Measurements from ENCODE around the gene RGS3. TPM values are rescaled to one million over a fixed set of nuclear protein-coding genes. Genes with fewer than 3 reads are reported as not detected.
A peak's percentile ranks its signal among the peaks of the same experiment; 100 is the strongest.

RGS3 gene
- total RNA-seq, 1 donor from 2014 or later, result 36.7 TPM

- Mint-ChIP-seq H3K4me1 (peaks cover 49% of the 10 kb centered on the region), H3K27ac (ENCODE audit: unreplicated experiment) (no peak overlapping the region), H3K9me3 (peaks cover 3% of the 10 kb centered on the region), H3K36me3 (ENCODE audit: low read depth) (no peaks in the 10 kb centered on the region), H3K27me3 (ENCODE audit: low read depth) (no peaks in the 10 kb centered on the region), H3K4me3 (no peak overlapping the region)
- no peak for TF ChIP-seq CTCF (conservative IDR thresholded peaks at IDR 0.05)
- DNase-seq (ENCODE audit: low read depth, low spot score), result no peak
Measured at GRCh38 chr9:113622600-113623400, 159.3 kb downstream of the RGS3 start.

GRCh38 chr9:113623851-113624485, 160.4 kb downstream of the RGS3 start:
- TF ChIP-seq CTCF (conservative IDR thresholded peaks at IDR 0.05), result no peak
- no peaks in the 10 kb centered on the region for H3K36me3 Mint-ChIP-seq (ENCODE audit: low read depth)
- H3K4me3 Mint-ChIP-seq, result no peak overlapping the region
- no peak for DNase-seq (ENCODE audit: low read depth, low spot score)
- H3K27me3 Mint-ChIP-seq (ENCODE audit: low read depth), result no peaks in the 10 kb centered on the region
- H3K27ac Mint-ChIP-seq (ENCODE audit: unreplicated experiment), result no peak overlapping the region
- H3K4me1 Mint-ChIP-seq, result peaks cover 49% of the 10 kb centered on the region
- peaks cover 3% of the 10 kb centered on the region for H3K9me3 Mint-ChIP-seq

GRCh38 chr9:113624721-113625120, 161.2 kb downstream of the RGS3 start:
- H3K27me3 Mint-ChIP-seq (ENCODE audit: low read depth), result no peaks in the 10 kb centered on the region
- H3K4me3 Mint-ChIP-seq, result no peak overlapping the region
- H3K36me3 Mint-ChIP-seq (ENCODE audit: low read depth), result no peaks in the 10 kb centered on the region
- H3K4me1 Mint-ChIP-seq, result peaks cover 48% of the 10 kb centered on the region
- no peak for TF ChIP-seq CTCF (conservative IDR thresholded peaks at IDR 0.05)
- no peak for DNase-seq (ENCODE audit: low read depth, low spot score)
- H3K9me3 Mint-ChIP-seq, result peaks cover 3% of the 10 kb centered on the region
- peak overlapping the region; percentile 44 for H3K27ac Mint-ChIP-seq (ENCODE audit: unreplicated experiment)

GRCh38 chr9:113625486-113625885, 162.0 kb downstream of the RGS3 start:
- Mint-ChIP-seq H3K36me3 (ENCODE audit: low read depth) (no peaks in the 10 kb centered on the region), H3K27me3 (ENCODE audit: low read depth) (no peaks in the 10 kb centered on the region), H3K4me3 (no peak overlapping the region), H3K4me1 (peaks cover 41% of the 10 kb centered on the region), H3K9me3 (peaks cover 3% of the 10 kb centered on the region), H3K27ac (ENCODE audit: unreplicated experiment) (no peak overlapping the region)
- no peak for DNase-seq (ENCODE audit: low read depth, low spot score)
- TF ChIP-seq CTCF (conservative IDR thresholded peaks at IDR 0.05), result no peak

GRCh38 chr9:113626735-113627495, 163.4 kb downstream of the RGS3 start:
- TF ChIP-seq CTCF (conservative IDR thresholded peaks at IDR 0.05), result no peak
- H3K27ac Mint-ChIP-seq (ENCODE audit: unreplicated experiment), result no peak overlapping the region

More at GRCh38 chr9:113626735-113627495, 163.4 kb downstream of the RGS3 start:
- no peak for DNase-seq (ENCODE audit: low read depth, low spot score)
- no peak overlapping the region for H3K4me3 Mint-ChIP-seq
- H3K27me3 Mint-ChIP-seq (ENCODE audit: low read depth), result no peaks in the 10 kb centered on the region
- H3K36me3 Mint-ChIP-seq (ENCODE audit: low read depth), result no peaks in the 10 kb centered on the region
- H3K9me3 Mint-ChIP-seq, result no peaks in the 10 kb centered on the region
- peaks cover 30% of the 10 kb centered on the region for H3K4me1 Mint-ChIP-seq
